Small intestine (tissue), 7 donors: ENCODE measurements around the gene MGST2. TPM values are rescaled to one million over a fixed set of nuclear protein-coding genes. Genes with fewer than 3 reads are reported as not detected.
"Not testable (repeated sequence)": the region's sequence is repeated elsewhere in the genome, so short reads cannot be mapped to it uniquely, and the experiment has no call there.

Experiments used
- DNase-seq, 2 donors: peaks; one replicate each; pipeline versions ENCODE4 v3.0.0 to v3.0.0-alpha.2; 2013
- FAIRE-seq: peaks from 2 replicates; lab custom pipeline; 2012; peaks lifted over from hg19 to GRCh38; lab: Jason Lieb, UNC
- H3K27ac ChIP-seq, 3 donors: one replicate each; pipeline ENCODE4 v1.5.1; 2013; ENCODE audit warnings: low read length in 2 of 3, mild to moderate bottlenecking in 2 of 3, control low read depth in 1 of 3, inconsistent platforms in 1 of 3, low read depth in 1 of 3, moderate library complexity in 1 of 3
- H3K27me3 ChIP-seq, 3 donors: one replicate each; pipeline ENCODE4 v1.6.1; 2013; ENCODE audit warnings: low read length in 3 of 3, inconsistent platforms in 1 of 3; ENCODE audit not compliant: control insufficient read depth in 3 of 3, insufficient read depth in 3 of 3
- H3K36me3 ChIP-seq, 3 donors: one replicate each; pipeline ENCODE4 v1.6.1; 2013; ENCODE audit warnings: low read length in 3 of 3, inconsistent platforms in 1 of 3, low read depth in 1 of 3, mild to moderate bottlenecking in 1 of 3, moderate library complexity in 1 of 3; ENCODE audit not compliant: control insufficient read depth in 3 of 3, insufficient read depth in 2 of 3
- H3K4me1 ChIP-seq, 3 donors: one replicate each; pipeline ENCODE4 v1.6.1; 2013; ENCODE audit warnings: low read length in 2 of 3, inconsistent platforms in 1 of 3, low read depth in 1 of 3, mild to moderate bottlenecking in 1 of 3, moderate library complexity in 1 of 3; ENCODE audit not compliant: control insufficient read depth in 3 of 3, insufficient read depth in 2 of 3
- H3K4me3 ChIP-seq, 3 donors: one replicate each; pipeline ENCODE4 v1.5.1; 2013; ENCODE audit warnings: low read length in 3 of 3, control low read depth in 1 of 3, inconsistent platforms in 1 of 3, low read depth in 1 of 3, mild to moderate bottlenecking in 1 of 3, moderate library complexity in 1 of 3
- H3K9me3 ChIP-seq, 2 donors: one replicate each; pipeline ENCODE4 v1.6.1; 2013; ENCODE audit warnings: low read depth in 1 of 2, low read length in 1 of 2; ENCODE audit not compliant: control insufficient read depth in 2 of 2, insufficient read depth in 1 of 2
- WGBS, 3 donors: extraction: QIAGEN DNeasy Blood & Tissue Kit; methylation state at CpG; one replicate each; pipeline ENCODE4 v1.1.7; 2013; 5-methylcytosine and 5-hydroxymethylcytosine counted together
- polyA plus RNA-seq, 4 donors: library from polyadenylated mRNA; stranded (reverse) in 3 of 4; unstranded in 1 of 4; fragments of 200-250 nt in 3 of 4; fragments of 120-200 nt in 1 of 4; gene quantifications; one replicate each; pipeline versions ENCODE4 v1.2.1 to v1.2.3, GENCODE V29; 2013
- donor health status: healthy with polysubstance abuse.
- donor health status: control.
- donor health status: control.
- donor health status: Bipolar disorder and iron deficiency.
- donor health status: healthy.

MGST2 gene
- polyA plus RNA-seq, 4 donors: 120 to 225 (median 211) TPM

GRCh38 chr4:139633661-139634060, 32.0 kb upstream of the MGST2 start:
- Histone ChIP-seq H3K4me3 (no peak overlapping the region), H3K36me3 (no peaks in the 10 kb centered on the region), H3K27ac (no peak overlapping the region), H3K27me3 (no peaks in the 10 kb centered on the region), H3K4me1 (no peaks in the 10 kb centered on the region), H3K9me3 (peaks cover 0 to 5% of the 10 kb centered on the region in 2 donors)
- WGBS, 3 donors: 45 to 62% (median 51%) methylated on average over 11 of the region's 11 CpGs
- DNase-seq (no peak), FAIRE-seq (no peak)

- H3K4me3 ChIP-seq: no peak overlapping the region
- no peak for FAIRE-seq
- 55 to 66% (median 62%) methylated on average over 3 of the region's 3 CpGs for WGBS, 3 donors
- H3K27ac ChIP-seq: no peak overlapping the region
- H3K4me1 ChIP-seq: no peaks in the 10 kb centered on the region
- H3K36me3 ChIP-seq: no peaks in the 10 kb centered on the region
- no peaks in the 10 kb centered on the region for H3K27me3 ChIP-seq
- no peak for DNase-seq
- peaks cover 3 to 19% of the 10 kb centered on the region in 2 donors for H3K9me3 ChIP-seq
Measured at GRCh38 chr4:139635966-139636365, 29.7 kb upstream of the MGST2 start.

GRCh38 chr4:139638306-139638705, 27.3 kb upstream of the MGST2 start:
- 26 to 68% (median 43%) methylated on average over 3 of the region's 3 CpGs for WGBS, 3 donors
- not testable (repeated sequence) for H3K36me3 ChIP-seq, FAIRE-seq, H3K27me3 ChIP-seq, H3K27ac ChIP-seq, H3K4me3 ChIP-seq, H3K4me1 ChIP-seq, DNase-seq
- H3K9me3 ChIP-seq: peaks cover 3 to 19% of the 10 kb centered on the region in 2 donors

- FAIRE-seq: no peak
- no peak overlapping the region for H3K27ac ChIP-seq
- 90 to 92% (median 91%) methylated on average over 5 of the region's 5 CpGs for WGBS, 3 donors
- H3K9me3 ChIP-seq: peaks cover 3 to 19% of the 10 kb centered on the region in 2 donors
- H3K36me3 ChIP-seq: no peaks in the 10 kb centered on the region
- no peak for DNase-seq
- no peak overlapping the region for H3K4me3 ChIP-seq
- no peaks in the 10 kb centered on the region for H3K4me1 ChIP-seq
- no peaks in the 10 kb centered on the region for H3K27me3 ChIP-seq
Measured at GRCh38 chr4:139639654-139640053, 26.0 kb upstream of the MGST2 start.

- Histone ChIP-seq H3K36me3 (no peaks in the 10 kb centered on the region), H3K4me1 (no peaks in the 10 kb centered on the region), H3K27ac (no peak overlapping the region), H3K4me3 (no peak overlapping the region), H3K27me3 (no peaks in the 10 kb centered on the region), H3K9me3 (peaks cover 3 to 19% of the 10 kb centered on the region in 2 donors)
- 92 to 98% (median 92%) methylated on average over 2 of the region's 2 CpGs for WGBS, 3 donors
- DNase-seq: no peak
- no peak for FAIRE-seq
Measured at GRCh38 chr4:139641218-139641617, 24.4 kb upstream of the MGST2 start.

- peaks cover 3 to 19% of the 10 kb centered on the region in 2 donors for H3K9me3 ChIP-seq
- no peaks in the 10 kb centered on the region for H3K36me3 ChIP-seq
- H3K27me3 ChIP-seq: no peaks in the 10 kb centered on the region
- DNase-seq (no peak), FAIRE-seq (no peak)
- H3K4me3 ChIP-seq: no peak overlapping the region
- WGBS, 3 donors: 77 to 96% (median 89%) methylated on average over 2 of the region's 2 CpGs
- H3K4me1 ChIP-seq: no peaks in the 10 kb centered on the region
- H3K27ac ChIP-seq: no peak overlapping the region
Measured at GRCh38 chr4:139642364-139642763, 23.3 kb upstream of the MGST2 start.

- no peaks in the 10 kb centered on the region for H3K36me3 ChIP-seq
- no peak for FAIRE-seq
- no peaks in the 10 kb centered on the region for H3K4me1 ChIP-seq
- peaks cover 3 to 18% of the 10 kb centered on the region in 2 donors for H3K9me3 ChIP-seq
- H3K27me3 ChIP-seq: no peaks in the 10 kb centered on the region
- DNase-seq: no peak
- no peak overlapping the region for H3K4me3 ChIP-seq
- H3K27ac ChIP-seq: no peak overlapping the region
- WGBS, 3 donors: 79 to 83% (median 80%) methylated on average over 11 of the region's 11 CpGs
Measured at GRCh38 chr4:139643042-139643895, 22.4 kb upstream of the MGST2 start.

- Histone ChIP-seq H3K9me3 (no peaks in the 10 kb centered on the region), H3K27me3 (no peaks in the 10 kb centered on the region), H3K36me3 (no peaks in the 10 kb centered on the region), H3K27ac (no peak overlapping the region), H3K4me1 (no peaks in the 10 kb centered on the region), H3K4me3 (no peak overlapping the region)
- FAIRE-seq (no peak), DNase-seq (no peak)
- 82 to 90% (median 90%) methylated on average over 6 of the region's 6 CpGs for WGBS, 3 donors
Measured at GRCh38 chr4:139645458-139645857, 20.2 kb upstream of the MGST2 start.
